ENCODE data around the gene MPL.

Gene MPL

DNA sequence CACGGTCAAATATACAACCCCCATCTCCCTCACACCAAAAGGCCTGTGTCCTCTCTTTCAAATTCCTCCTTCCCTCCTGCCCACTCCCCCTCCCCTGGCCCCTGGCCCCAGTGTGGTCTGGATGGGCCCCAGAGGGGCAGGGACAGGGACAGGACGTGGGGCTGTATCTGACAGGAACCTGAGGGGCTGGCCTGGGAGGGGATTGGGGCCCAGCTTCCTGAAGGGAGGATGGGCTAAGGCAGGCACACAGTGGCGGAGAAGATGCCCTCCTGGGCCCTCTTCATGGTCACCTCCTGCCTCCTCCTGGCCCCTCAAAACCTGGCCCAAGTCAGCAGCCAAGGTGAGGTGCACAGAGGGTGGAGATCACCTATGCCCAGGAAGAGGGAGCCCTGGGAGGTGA is at the start of gene MPL:
TSS of gene MPL (plus strand) at position 231 of the 400 bp plus-strand sequence. CDS start at position 262, 31 bp downstream.
- TF ChIP-seq GATA2 (IDR thresholded peaks at IDR 0.05; ENCODE audit: low read depth, low read length) (no peak), GATA3 (IDR thresholded peaks at IDR 0.05; ENCODE audit: low read depth, low read length) (no peak)

GRCh38 chr1:43288058-43288784 is 49.4 kb upstream of the MPL start:
- TF ChIP-seq GATA2 (IDR thresholded peaks at IDR 0.05; ENCODE audit: low read depth, low read length), result peak; percentile 17; the same call in 1 of the 2 replicates
- no peak for TF ChIP-seq GATA3 (IDR thresholded peaks at IDR 0.05; ENCODE audit: low read depth, low read length)

- TF ChIP-seq GATA3 (IDR thresholded peaks at IDR 0.05; ENCODE audit: low read depth, low read length) (no peak), GATA2 (IDR thresholded peaks at IDR 0.05; ENCODE audit: low read depth, low read length) (no peak)
Observed at GRCh38 chr1:43288785-43289706, 48.6 kb upstream of the MPL start.

- no peak for TF ChIP-seq GATA2 (IDR thresholded peaks at IDR 0.05; ENCODE audit: low read depth, low read length)
- TF ChIP-seq GATA3 (IDR thresholded peaks at IDR 0.05; ENCODE audit: low read depth, low read length), result no peak
Observed at GRCh38 chr1:43292216-43292615, 45.4 kb upstream of the MPL start.

GRCh38 chr1:43292679-43293078 is 44.9 kb upstream of the MPL start:
- no peak for TF ChIP-seq GATA3 (IDR thresholded peaks at IDR 0.05; ENCODE audit: low read depth, low read length)
- no peak for TF ChIP-seq GATA2 (IDR thresholded peaks at IDR 0.05; ENCODE audit: low read depth, low read length)

GRCh38 chr1:43293176-43293575 is 44.4 kb upstream of the MPL start:
- TF ChIP-seq GATA2 (IDR thresholded peaks at IDR 0.05; ENCODE audit: low read depth, low read length) (no peak), GATA3 (IDR thresholded peaks at IDR 0.05; ENCODE audit: low read depth, low read length) (no peak)

- TF ChIP-seq GATA2 (IDR thresholded peaks at IDR 0.05; ENCODE audit: low read depth, low read length) (no peak), GATA3 (IDR thresholded peaks at IDR 0.05; ENCODE audit: low read depth, low read length) (no peak)
Observed at GRCh38 chr1:43293896-43294760, 43.5 kb upstream of the MPL start.

GRCh38 chr1:43294761-43295160 is 42.9 kb upstream of the MPL start:
- TF ChIP-seq GATA3 (IDR thresholded peaks at IDR 0.05; ENCODE audit: low read depth, low read length), result no peak
- TF ChIP-seq GATA2 (IDR thresholded peaks at IDR 0.05; ENCODE audit: low read depth, low read length), result no peak

- TF ChIP-seq GATA3 (IDR thresholded peaks at IDR 0.05; ENCODE audit: low read depth, low read length) (no peak), GATA2 (IDR thresholded peaks at IDR 0.05; ENCODE audit: low read depth, low read length) (no peak)
Observed at GRCh38 chr1:43296207-43296606, 41.4 kb upstream of the MPL start.

- no peak for TF ChIP-seq GATA2 (IDR thresholded peaks at IDR 0.05; ENCODE audit: low read depth, low read length)
- TF ChIP-seq GATA3 (IDR thresholded peaks at IDR 0.05; ENCODE audit: low read depth, low read length), result no peak
Observed at GRCh38 chr1:43298055-43298454, 39.6 kb upstream of the MPL start.

GRCh38 chr1:43299101-43299500 is 38.5 kb upstream of the MPL start:
- TF ChIP-seq GATA3 (IDR thresholded peaks at IDR 0.05; ENCODE audit: low read depth, low read length) (no peak), GATA2 (IDR thresholded peaks at IDR 0.05; ENCODE audit: low read depth, low read length) (no peak)

- TF ChIP-seq GATA2 (IDR thresholded peaks at IDR 0.05; ENCODE audit: low read depth, low read length) (no peak), GATA3 (IDR thresholded peaks at IDR 0.05; ENCODE audit: low read depth, low read length) (no peak)
Observed at GRCh38 chr1:43300378-43301094, 37.1 kb upstream of the MPL start, which contains the start of gene TIE1. Gene TIE1 (plus strand): TSS chr1:43300982. CDS start chr1:43301072, 90 bp downstream.

GRCh38 chr1:43302201-43302600 is 35.4 kb upstream of the MPL start:
- no peak for TF ChIP-seq GATA2 (IDR thresholded peaks at IDR 0.05; ENCODE audit: low read depth, low read length)
- no peak for TF ChIP-seq GATA3 (IDR thresholded peaks at IDR 0.05; ENCODE audit: low read depth, low read length)
